Measurements from ENCODE around the gene PPP1CB. TPM values are rescaled to one million over a fixed set of nuclear protein-coding genes. Genes with fewer than 3 reads are reported as not detected.

PPP1CB gene
- 100 to 1,000 TPM; 161 to 225 (median 191) TPM for polyA plus RNA-seq (ENCODE audit: insufficient read length in 4 of 4)

DNA sequence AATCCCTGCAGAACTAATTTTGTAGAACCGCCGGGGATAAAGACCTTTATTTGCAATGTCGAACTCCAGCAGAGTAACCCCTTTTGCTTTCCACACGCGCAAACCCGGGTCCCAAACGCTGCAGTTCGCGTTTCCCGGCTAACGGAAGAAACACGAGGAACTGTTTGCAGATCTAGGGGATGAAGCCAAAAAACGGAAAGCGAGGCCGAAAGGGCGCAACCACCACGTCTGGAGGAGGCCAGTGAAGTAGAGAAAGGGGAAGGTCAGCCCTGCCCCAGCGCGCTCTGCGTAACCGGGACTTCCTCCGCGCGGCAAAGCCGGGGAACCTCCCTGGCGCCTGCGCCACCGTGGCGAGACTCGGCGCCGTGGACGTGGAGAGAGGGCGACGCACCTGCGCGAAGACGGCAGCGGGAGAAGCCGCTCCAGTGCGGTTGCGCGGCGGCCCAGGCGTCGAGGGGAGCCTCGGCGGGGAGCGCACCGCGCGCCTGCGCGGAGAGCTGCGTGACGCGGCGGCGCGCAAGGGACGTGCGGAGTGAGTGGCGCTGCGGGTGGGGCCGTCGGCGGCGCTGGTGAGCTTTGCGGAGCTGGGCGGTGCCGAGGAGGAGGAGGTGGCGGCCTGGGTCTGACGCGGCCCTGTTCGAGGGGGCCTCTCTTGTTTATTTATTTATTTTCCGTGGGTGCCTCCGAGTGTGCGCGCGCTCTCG, at the start of gene PPP1CB:
TSS of gene PPP1CB (plus strand) at position 579 of the 704 bp plus-strand sequence. CDS start 295 bp downstream, outside the sequence.
- DNase-seq (ENCODE audit: low read depth in 4 of 4, low spot score in 3 of 4), result peak; percentile 89 to 91 (median 90)

- no peak for DNase-seq (ENCODE audit: low read depth in 4 of 4, low spot score in 3 of 4)
These were observed 49.2 kb upstream of the PPP1CB start for GRCh38 chr2:28702415-28702861.

DNA sequence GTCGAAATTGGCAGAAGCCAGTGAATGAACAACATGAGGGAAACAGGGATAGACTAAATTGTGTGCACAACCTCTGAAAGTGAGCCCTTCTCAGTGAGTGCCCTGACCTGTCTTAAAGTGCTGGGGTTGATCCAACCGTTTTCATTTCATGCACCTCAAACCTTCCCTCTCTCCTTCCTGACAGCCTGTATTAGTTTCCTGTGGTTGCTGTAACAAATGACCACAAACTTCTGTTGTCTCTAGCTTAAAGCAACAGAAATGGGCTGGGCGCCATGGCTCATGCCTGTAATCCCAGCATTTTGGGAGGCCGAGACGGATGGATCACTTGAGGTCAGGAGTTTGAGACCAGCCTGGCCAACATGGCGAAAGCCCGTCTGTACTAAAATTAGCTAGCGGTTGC, 48.8 kb upstream of the PPP1CB start:
- no peak for DNase-seq (ENCODE audit: low read depth in 4 of 4, low spot score in 3 of 4)

DNA sequence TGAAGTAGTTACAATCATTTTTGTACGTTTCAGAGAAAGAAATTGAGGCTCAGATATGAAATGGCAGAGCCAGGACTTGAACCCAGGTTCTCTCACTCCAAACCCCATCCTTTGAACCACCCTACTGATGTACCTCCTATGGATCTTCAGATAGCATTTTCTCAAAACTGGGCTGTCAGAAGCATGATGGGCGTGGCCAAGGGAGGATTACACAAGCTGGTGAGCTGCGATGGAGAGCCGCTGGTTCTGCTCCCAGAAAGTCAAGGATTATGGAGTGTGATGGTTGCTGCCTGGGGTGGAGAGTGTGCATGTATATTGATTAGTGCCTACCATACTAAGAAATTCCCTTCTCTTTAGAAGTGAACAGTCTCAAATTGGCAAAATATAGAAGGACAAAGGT, 47.0 kb upstream of the PPP1CB start:
- no peak for DNase-seq (ENCODE audit: low read depth in 4 of 4, low spot score in 3 of 4)

- no peak for DNase-seq (ENCODE audit: low read depth in 4 of 4, low spot score in 3 of 4)
These were observed 45.7 kb upstream of the PPP1CB start for GRCh38 chr2:28705751-28706440.

GRCh38 chr2:28707592-28707991, 44.0 kb upstream of the PPP1CB start:
- no peak for DNase-seq (ENCODE audit: low read depth in 4 of 4, low spot score in 3 of 4)

- DNase-seq (ENCODE audit: low read depth in 4 of 4, low spot score in 3 of 4), result no peak
These were observed 42.5 kb upstream of the PPP1CB start for GRCh38 chr2:28709101-28709500.

- DNase-seq (ENCODE audit: low read depth in 4 of 4, low spot score in 3 of 4), result no peak
These were observed 41.1 kb upstream of the PPP1CB start for GRCh38 chr2:28710545-28710944.

GRCh38 chr2:28713577-28714298, 37.9 kb upstream of the PPP1CB start:
- DNase-seq (ENCODE audit: low read depth in 4 of 4, low spot score in 3 of 4), result no peak

DNA sequence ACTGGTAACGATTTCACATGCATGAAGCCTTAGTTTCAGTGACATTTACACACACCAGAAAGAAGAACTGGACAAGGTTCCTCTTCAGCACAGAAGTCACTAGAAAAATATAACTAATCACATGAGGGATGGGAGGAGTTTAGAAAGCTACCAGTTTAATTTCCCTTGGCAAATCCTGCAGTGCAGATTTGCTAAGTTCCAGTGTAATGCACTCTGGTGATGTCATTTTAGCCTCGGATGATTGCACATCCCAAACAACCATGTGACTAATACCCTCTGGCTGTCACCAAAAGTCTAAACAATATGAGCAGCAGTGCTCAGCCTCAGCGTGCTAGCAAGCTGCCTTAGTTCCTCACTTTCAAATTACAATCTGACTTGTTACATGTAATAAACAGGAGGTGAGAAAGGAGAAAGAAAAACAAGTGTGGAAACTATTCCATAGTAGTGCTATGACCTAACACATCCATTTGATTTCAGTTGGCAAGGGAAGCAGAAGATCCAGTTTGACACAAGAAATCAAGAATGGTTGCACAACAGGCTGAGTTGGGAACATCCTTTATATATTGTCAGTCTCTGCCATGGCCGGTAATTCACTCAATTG, 35.3 kb upstream of the PPP1CB start:
- DNase-seq (ENCODE audit: low read depth in 4 of 4, low spot score in 3 of 4), result peak; percentile 64 to 75 (median 66)

GRCh38 chr2:28717339-28717758, 34.3 kb upstream of the PPP1CB start:
- DNase-seq (ENCODE audit: low read depth in 4 of 4, low spot score in 3 of 4), result no peak

GRCh38 chr2:28720345-28720744, 31.3 kb upstream of the PPP1CB start:
- no peak for DNase-seq (ENCODE audit: low read depth in 4 of 4, low spot score in 3 of 4)

- DNase-seq (ENCODE audit: low read depth in 4 of 4, low spot score in 3 of 4), result no peak
These were observed 29.9 kb upstream of the PPP1CB start for GRCh38 chr2:28721601-28722191.

DNA sequence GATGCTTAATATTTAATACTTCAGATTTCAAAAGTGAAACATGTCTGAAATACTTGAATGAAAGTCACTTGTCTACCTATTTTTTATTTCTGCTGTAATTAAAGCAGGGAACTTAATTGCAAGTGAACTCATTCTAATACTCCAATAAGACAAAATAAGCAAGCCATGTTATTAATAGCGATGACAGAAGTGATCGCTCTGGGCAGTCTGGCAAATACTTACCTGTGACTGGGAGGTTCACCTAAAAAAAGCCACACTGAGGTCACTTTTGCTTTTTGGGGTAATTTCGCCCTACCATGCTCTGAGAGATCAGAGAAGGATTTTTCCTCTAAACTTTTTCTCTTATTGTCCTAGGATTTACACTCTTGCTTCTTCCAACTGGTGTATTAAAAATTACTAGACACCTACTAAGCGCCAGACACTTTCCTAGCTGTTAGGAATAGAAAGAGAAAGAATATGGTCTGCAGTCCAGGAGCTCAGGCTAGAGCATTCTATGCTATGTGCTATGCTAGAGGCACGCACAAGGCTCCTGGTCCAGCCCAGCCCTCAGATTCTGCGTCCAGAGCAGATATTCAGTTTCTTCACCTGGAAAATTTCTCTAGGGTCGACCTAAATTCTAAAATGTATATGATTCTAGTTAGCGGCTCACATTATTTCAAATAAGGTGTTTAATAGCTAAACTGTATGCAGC, 26.5 kb upstream of the PPP1CB start:
- DNase-seq (ENCODE audit: low read depth in 4 of 4, low spot score in 3 of 4), result no peak

- DNase-seq (ENCODE audit: low read depth in 4 of 4, low spot score in 3 of 4), result no peak
These were observed 25.5 kb upstream of the PPP1CB start for GRCh38 chr2:28726177-28726576.

DNA sequence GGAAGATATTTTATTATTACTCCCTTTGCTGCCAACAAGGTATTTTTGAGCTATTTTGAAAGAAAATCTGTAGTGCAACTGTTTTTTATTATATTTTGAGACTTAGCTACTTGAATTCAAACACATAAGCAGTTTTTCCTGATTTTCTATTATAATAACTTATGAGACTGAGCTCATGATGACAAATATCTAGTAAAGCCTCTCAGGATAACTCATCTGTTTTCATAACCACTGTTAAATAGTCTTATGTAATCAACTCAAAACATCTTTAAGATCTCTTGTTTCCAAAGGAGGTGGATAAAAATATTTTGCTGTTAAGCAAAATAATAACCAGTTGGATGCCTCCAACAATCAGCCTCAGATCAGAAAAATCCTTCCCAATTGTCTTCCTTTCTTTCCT, 21.9 kb upstream of the PPP1CB start:
- DNase-seq (ENCODE audit: low read depth in 4 of 4, low spot score in 3 of 4), result no peak

DNA sequence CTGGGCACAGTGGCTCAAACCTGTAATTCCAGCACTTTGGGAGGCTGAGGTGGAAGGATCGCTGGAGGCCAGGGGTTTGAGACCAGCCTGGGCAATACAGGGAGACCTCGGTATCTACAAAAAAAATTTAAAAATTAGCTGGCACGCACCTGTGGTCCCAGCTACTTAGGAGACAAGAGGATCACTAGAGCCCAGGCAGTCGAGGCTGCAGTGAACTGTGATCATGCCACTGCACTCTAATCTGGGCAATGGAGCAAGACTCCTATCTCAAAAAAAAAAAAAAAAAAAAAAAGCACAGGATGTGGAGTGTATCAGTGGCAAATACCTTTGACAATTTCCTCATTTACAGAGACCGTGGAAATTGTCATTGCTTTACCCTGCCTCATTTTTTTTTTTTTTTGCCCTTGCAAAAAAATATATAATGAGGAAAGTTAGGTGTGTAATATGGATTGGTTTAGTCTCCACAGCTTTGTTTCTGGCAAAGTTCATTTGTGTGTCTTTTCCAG, 20.9 kb upstream of the PPP1CB start:
- DNase-seq (ENCODE audit: low read depth in 4 of 4, low spot score in 3 of 4), result no peak

GRCh38 chr2:28735511-28735910, 16.1 kb upstream of the PPP1CB start:
- no peak for DNase-seq (ENCODE audit: low read depth in 4 of 4, low spot score in 3 of 4)

GRCh38 chr2:28736034-28736433, 15.6 kb upstream of the PPP1CB start:
- no peak for DNase-seq (ENCODE audit: low read depth in 4 of 4, low spot score in 3 of 4)

DNA sequence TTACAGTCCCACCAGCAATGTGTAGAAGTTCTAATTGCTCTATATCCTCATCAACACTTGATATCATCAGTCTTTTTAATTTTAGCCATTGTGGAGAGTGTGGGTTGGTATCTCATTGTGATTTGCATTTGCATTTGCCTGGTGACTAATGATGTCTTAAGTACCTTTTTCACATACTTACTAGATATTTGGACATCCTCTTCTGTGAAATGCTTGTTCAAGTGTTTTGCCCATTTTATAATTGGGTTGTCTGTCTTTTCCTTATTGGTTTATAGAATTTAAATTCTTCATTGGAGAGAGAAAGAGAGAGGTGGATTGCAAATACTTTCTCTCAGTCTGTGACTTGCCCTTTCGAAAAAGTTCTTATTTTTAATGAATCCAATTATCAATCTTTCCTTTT, 14.0 kb upstream of the PPP1CB start:
- no peak for DNase-seq (ENCODE audit: low read depth in 4 of 4, low spot score in 3 of 4)
